A673 (cell line): ENCODE results near the gene EHD4. TPM values are rescaled to one million over a fixed set of nuclear protein-coding genes. Genes with fewer than 3 reads are reported as not detected.
A peak's percentile ranks its signal among the peaks of the same experiment; 100 is the strongest.

ENCODE experiments used
- BruUV-seq: library from RNA; stranded (reverse); fragments of 400-500 nt; replicated peaks from 2 replicates; lab custom pipeline; 2021; lab: Mats Ljungman, UMichigan
- CTCF ChIA-PET: fragments of 300-600 bp; sonication (Branson Sonifier 250); formaldehyde crosslinking; loops from one replicate; lab custom pipeline; 2022; ENCODE audit warnings: antibody characterized with exemption; lab: Charles Lee
- POLR2A ChIA-PET: fragments of 300-600 bp; sonication (Branson Sonifier 250); formaldehyde crosslinking; loops from one replicate; lab custom pipeline; 2022; ENCODE audit warnings: antibody characterized with exemption; ENCODE audit not compliant: low non-redundant PET; lab: Charles Lee
- DNase-seq: peaks from one replicate; pipeline ENCODE4 v3.0.0-alpha.2; 2015; ENCODE audit warnings: low spot score
- H3K27ac ChIP-seq: fragments of 200-600 bp; sonication (generic); 2 replicates; pipeline ENCODE4 v1.5.1; 2016; ENCODE audit warnings: mixed run types, low read depth, mild to moderate bottlenecking, mixed read lengths, antibody characterized with exemption, low read length; ENCODE audit not compliant: poor library complexity, severe bottlenecking
- H3K27me3 ChIP-seq: fragments of 200-600 bp; sonication (generic); replicated peaks from 2 replicates; pipeline ENCODE4 v1.6.1; 2017; ENCODE audit warnings: mixed run types, low read depth, mild to moderate bottlenecking, mixed read lengths, antibody characterized with exemption, low read length; ENCODE audit not compliant: insufficient read depth, poor library complexity
- H3K36me3 ChIP-seq: fragments of 200-600 bp; sonication (generic); 2 replicates; pipeline ENCODE4 v1.6.1; 2016; ENCODE audit warnings: mixed run types, mild to moderate bottlenecking, mixed read lengths, antibody characterized with exemption, low read length; ENCODE audit not compliant: insufficient read depth, poor library complexity, severe bottlenecking
- H3K4me1 ChIP-seq: fragments of 200-600 bp; sonication (generic); 2 replicates; pipeline ENCODE4 v1.6.1; 2017; ENCODE audit warnings: mixed run types, mild to moderate bottlenecking, mixed read lengths, antibody characterized with exemption, low read length; ENCODE audit not compliant: insufficient read depth, poor library complexity, severe bottlenecking
- H3K4me3 ChIP-seq: fragments of 200-600 bp; sonication (generic); 2 replicates; pipeline ENCODE4 v1.5.1; 2016; ENCODE audit warnings: low read depth, mixed run types, mild to moderate bottlenecking, mixed read lengths, low read length; ENCODE audit not compliant: poor library complexity, severe bottlenecking
- H3K9me3 ChIP-seq: fragments of 200-600 bp; sonication (generic); 2 replicates; pipeline ENCODE4 v1.6.1; 2016; ENCODE audit warnings: mixed run types, low read depth, mild to moderate bottlenecking, mixed read lengths, antibody characterized with exemption, low read length; ENCODE audit not compliant: poor library complexity, severe bottlenecking
- CTCF ChIP-seq: fragments of 300-800, 200-600 bp; sonication (generic); conservative IDR thresholded peaks from 2 replicates; pipeline ENCODE4 v1.5.1; 2017; ENCODE audit warnings: low read depth, mild to moderate bottlenecking, antibody characterized with exemption, low read length, moderate library complexity, mixed read lengths
- EZH2 ChIP-seq: fragments of 200-600 bp; sonication (generic); IDR thresholded peaks from 2 replicates; pipeline ENCODE4 v1.6.1; 2017; ENCODE audit warnings: borderline replicate concordance, low read depth, mild to moderate bottlenecking, mixed read lengths, antibody characterized with exemption, low read length; ENCODE audit not compliant: poor library complexity, severe bottlenecking
- intact Hi-C: fragments of 100-400 bp; cut with micrococcal nuclease; formaldehyde crosslinking; loops from one replicate; pipeline ENCODE4 v1.10.0; 2022; ENCODE audit not compliant: unreplicated experiment
- total RNA-seq: library from RNA; stranded (reverse); gene quantifications from 2 replicates; pipeline ENCODE4 v1.2.3, GENCODE V29; 2021

Gene EHD4
- total RNA-seq, 1 experiment from 2014 or later, result 29.4 TPM

DNA sequence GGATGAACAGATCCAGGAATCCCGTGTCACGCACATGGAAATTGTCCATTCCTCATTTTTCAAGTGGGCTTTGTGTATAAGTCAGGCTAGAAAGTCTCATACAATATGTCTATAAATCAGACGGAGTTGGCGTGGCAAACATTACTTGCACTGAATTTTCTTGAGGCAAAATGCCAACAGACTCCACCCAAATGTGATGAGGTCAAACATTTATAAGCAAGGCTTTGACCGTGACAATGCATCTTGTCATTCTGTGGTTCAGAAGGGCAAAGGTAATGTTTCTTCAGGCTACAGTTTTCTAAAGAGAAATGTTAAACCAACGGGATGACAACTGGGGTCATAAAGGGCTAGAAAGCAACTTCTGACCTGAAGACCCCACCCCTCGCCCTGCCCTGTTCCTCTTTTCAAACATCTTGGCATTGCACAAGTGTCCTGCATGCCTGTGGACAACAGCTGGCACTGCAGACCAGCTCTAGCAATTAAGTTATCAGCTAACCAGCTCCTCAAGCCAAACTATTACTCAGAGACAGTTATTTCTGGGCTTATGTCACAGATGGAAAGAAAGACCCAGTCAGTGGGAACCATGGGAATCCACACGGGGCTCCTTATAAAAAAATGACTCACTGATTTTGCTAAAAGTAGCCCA, 42.0 kb downstream of the EHD4 start:
- Histone ChIP-seq H3K9me3 (no peaks in the 10 kb centered on the region), H3K36me3 (no peaks in the 10 kb centered on the region), H3K4me3 (no peak overlapping the region), H3K4me1 (peaks cover 30% of the 10 kb centered on the region), H3K27me3 (no peaks in the 10 kb centered on the region), H3K27ac (no peak overlapping the region)
- no TSS peak for BruUV-seq
- POLR2A ChIA-PET, result interaction anchor here (0.7 kb wide), 1 partner anchor 20 kb away, joined by 3 read pairs; no protein-coding TSS in a partner anchor
- CTCF ChIA-PET, result no interaction called here
- DNase-seq, result peak; percentile 62
- intact Hi-C loops, result no loop called here
- no peak for TF ChIP-seq EZH2
- TF ChIP-seq CTCF, result no peak

DNA sequence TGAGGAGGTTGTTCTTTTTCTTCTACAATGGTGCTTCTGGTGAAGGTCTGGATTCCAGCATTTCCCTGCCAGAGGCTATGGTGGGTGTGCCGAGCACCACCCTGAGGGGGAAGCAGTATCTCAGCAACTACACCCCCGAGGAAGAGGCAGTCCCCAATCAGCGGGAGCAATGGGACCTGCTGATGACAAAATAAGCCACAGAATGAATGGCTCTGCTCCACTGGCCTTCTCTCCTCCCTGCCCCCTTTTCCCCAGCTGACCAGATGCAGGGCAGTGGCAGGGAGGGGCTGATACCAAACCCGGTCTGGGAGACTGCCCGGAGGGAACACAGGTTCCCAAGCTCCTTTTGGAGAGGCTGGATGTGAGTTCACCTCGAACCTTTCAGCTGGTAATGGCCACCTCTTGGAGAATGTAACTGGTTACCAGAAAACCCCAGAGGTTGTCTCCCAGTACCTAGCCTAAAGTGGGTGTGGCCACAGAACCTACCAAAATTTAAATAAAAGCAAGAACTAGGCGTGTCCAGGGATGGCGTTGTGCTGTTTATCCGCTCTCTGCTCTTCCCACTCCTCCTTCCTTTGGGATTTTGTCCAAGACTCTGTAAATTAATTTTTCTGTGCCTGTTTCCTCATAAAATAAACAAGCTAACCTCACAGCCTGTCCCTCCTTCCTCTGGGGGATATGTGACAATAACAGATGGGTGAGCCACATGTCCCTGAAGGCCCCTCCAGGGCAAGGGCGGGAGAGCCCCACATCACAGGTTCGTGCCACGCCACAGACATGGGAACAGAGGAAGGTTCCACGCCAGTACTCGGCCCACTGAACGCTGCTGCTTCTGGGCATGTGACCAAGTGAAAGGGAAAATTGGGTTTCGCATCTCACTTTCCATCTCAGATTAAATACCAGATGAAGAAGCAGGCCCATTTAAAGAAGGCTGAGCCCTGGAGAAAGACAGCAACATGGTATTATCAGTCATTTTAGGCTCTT, 43.4 kb downstream of the EHD4 start:
- intact Hi-C loops, result no loop called here
- no peak for DNase-seq
- ChIA-PET POLR2A (no interaction called here), CTCF (no interaction called here)
- no TSS peak for BruUV-seq
- TF ChIP-seq CTCF (no peak), EZH2 (no peak)
- Histone ChIP-seq H3K4me3 (no peak overlapping the region), H3K9me3 (no peaks in the 10 kb centered on the region), H3K4me1 (peaks cover 16% of the 10 kb centered on the region), H3K36me3 (no peaks in the 10 kb centered on the region), H3K27ac (no peak overlapping the region), H3K27me3 (no peaks in the 10 kb centered on the region)

GRCh38 chr15:41928100-41928499, 44.3 kb downstream of the EHD4 start:
- no peak for TF ChIP-seq EZH2
- no peaks in the 10 kb centered on the region for H3K27me3 ChIP-seq
- H3K36me3 ChIP-seq, result no peaks in the 10 kb centered on the region
- peaks cover 15% of the 10 kb centered on the region for H3K4me1 ChIP-seq
- BruUV-seq, result no TSS peak
- ChIA-PET POLR2A (no interaction called here), CTCF (no interaction called here)
- H3K9me3 ChIP-seq, result no peaks in the 10 kb centered on the region
- H3K27ac ChIP-seq, result no peak overlapping the region
- no peak overlapping the region for H3K4me3 ChIP-seq
- intact Hi-C loops, result no loop called here
- no peak for DNase-seq
